Osteoblast (primary cell): Measurements from ENCODE around the gene MGAT4D. TPM values are rescaled to one million over a fixed set of nuclear protein-coding genes. Genes with fewer than 3 reads are reported as not detected.
"Not testable (repeated sequence)": the region's sequence is repeated elsewhere in the genome, so short reads cannot be mapped to it uniquely, and the experiment has no call there.

Experiments used
- DNase-seq: peaks from one replicate; pipeline ENCODE4 v3.0.0; 2011; ENCODE audit warnings: low spot score, mixed read lengths; ENCODE audit not compliant: insufficient read length; ENCODE audit errors: missing footprints
- H2AFZ ChIP-seq: 2 replicates; pipeline ENCODE4 v1.6.0; 2011; ENCODE audit warnings: mild to moderate bottlenecking, low read length
- H3K27ac ChIP-seq: 2 replicates; pipeline ENCODE4 v1.5.1; 2011; ENCODE audit warnings: mild to moderate bottlenecking, low read depth, low read length, moderate library complexity
- H3K27me3 ChIP-seq: 2 replicates; pipeline ENCODE4 v1.6.0; 2012; ENCODE audit warnings: mild to moderate bottlenecking, control low read depth, inconsistent platforms, low read length, moderate library complexity; ENCODE audit not compliant: insufficient read depth
- H3K36me3 ChIP-seq: 2 replicates; pipeline ENCODE4 v1.5.1; 2011; ENCODE audit warnings: mild to moderate bottlenecking, low read length, control low read depth, moderate library complexity; ENCODE audit not compliant: insufficient read depth
- H3K4me1 ChIP-seq: 2 replicates; pipeline ENCODE4 v1.5.1; 2011; ENCODE audit warnings: mild to moderate bottlenecking, low read length, control low read depth, moderate library complexity; ENCODE audit not compliant: insufficient read depth
- H3K4me2 ChIP-seq: 2 replicates; pipeline ENCODE4 v1.6.0; 2011; ENCODE audit warnings: mild to moderate bottlenecking, low read length; ENCODE audit not compliant: insufficient read depth
- H3K4me3 ChIP-seq: fragments of 200-600 bp; sonication (generic); 3 replicates; pipeline ENCODE4 v1.5.1; 2012; ENCODE audit warnings: mild to moderate bottlenecking, low read length, inconsistent platforms; ENCODE audit not compliant: insufficient read depth
- H3K79me2 ChIP-seq: 2 replicates; pipeline ENCODE4 v1.6.0; 2012; ENCODE audit warnings: mild to moderate bottlenecking, low read length, control low read depth, inconsistent platforms; ENCODE audit not compliant: insufficient read depth
- H3K9me3 ChIP-seq: 2 replicates; pipeline ENCODE4 v1.5.1; 2011; ENCODE audit warnings: low read depth, low read length, control low read depth
- H4K20me1 ChIP-seq: 2 replicates; pipeline ENCODE4 v1.6.0; 2012; ENCODE audit warnings: mild to moderate bottlenecking, low read length, control low read depth; ENCODE audit not compliant: insufficient read depth
- total RNA-seq: library from RNA; depleted of rRNA; stranded (reverse); fragments of >200 nt; gene quantifications from 2 replicates; pipeline ENCODE4 v1.2.3, GENCODE V29; 2012
- TF ChIP-seq, protein P1 (sequence below): IDR thresholded peaks from 2 replicates; pipeline ENCODE4 v1.5.1; 2011; ENCODE audit warnings: mild to moderate bottlenecking, low read depth, low read length, moderate library complexity; ENCODE audit errors: extremely low read depth

MGAT4D gene
- total RNA-seq, 1 donor: not detected

DNA sequence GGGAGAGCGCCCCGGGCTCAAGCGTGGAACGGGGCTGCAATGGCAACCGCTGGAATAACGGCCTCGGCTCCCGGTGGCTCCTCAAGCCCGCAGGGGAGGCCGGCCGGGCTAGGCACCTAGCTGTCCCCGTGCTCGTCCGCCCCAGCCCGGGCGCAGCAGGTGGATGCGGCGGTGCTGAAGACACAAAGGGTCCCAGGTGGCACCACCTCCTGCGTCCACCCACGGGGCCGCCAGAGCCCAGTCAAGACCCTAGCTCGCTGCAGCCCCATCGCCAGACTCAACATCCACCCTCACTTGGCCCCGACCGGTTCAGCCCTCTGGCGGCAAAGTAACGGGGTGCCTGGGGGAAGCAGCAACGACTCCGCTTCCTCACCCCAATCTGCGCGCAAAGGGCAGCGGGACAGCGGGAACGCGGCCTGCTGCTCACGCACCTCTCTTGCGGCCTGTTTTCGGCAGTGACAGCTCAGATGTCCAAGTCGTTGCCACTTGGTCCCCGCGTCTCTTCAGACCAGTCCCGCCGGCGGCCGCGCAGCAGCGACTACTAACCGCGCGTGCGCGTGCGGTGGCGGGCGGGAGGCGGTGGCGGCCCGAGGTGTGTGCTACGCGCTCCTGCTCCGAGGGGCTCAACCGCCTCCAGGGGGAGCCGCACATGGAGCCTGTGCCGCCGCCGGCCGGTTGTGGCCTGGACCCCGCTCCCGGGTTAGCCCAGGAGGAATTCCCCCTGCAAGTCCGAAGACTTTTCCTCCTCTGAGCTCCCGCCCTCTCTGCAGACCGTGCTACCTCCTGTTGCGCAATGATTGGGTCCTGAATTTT lies 70.8 kb downstream of the MGAT4D start, which contains the start of gene CLGN:
Gene CLGN, minus strand, starts transcription at position 543 of the 813 bp plus-strand sequence. CDS start 14,570 bp downstream, outside the sequence.
- peak within 1 kb of the TSS; percentile 77 for H3K4me3 ChIP-seq
- no peaks in the 10 kb centered on the region for H3K79me2 ChIP-seq
- TF ChIP-seq, protein P1, sequence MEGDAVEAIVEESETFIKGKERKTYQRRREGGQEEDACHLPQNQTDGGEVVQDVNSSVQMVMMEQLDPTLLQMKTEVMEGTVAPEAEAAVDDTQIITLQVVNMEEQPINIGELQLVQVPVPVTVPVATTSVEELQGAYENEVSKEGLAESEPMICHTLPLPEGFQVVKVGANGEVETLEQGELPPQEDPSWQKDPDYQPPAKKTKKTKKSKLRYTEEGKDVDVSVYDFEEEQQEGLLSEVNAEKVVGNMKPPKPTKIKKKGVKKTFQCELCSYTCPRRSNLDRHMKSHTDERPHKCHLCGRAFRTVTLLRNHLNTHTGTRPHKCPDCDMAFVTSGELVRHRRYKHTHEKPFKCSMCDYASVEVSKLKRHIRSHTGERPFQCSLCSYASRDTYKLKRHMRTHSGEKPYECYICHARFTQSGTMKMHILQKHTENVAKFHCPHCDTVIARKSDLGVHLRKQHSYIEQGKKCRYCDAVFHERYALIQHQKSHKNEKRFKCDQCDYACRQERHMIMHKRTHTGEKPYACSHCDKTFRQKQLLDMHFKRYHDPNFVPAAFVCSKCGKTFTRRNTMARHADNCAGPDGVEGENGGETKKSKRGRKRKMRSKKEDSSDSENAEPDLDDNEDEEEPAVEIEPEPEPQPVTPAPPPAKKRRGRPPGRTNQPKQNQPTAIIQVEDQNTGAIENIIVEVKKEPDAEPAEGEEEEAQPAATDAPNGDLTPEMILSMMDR: peak; percentile 5
- no peak within 1 kb of the TSS for H3K27ac ChIP-seq
- H4K20me1 ChIP-seq: no peaks in the 10 kb centered on the region
- H3K9me3 ChIP-seq: no peaks in the 10 kb centered on the region
- peak within 1 kb of the TSS; percentile 93 for H2AFZ ChIP-seq
- H3K4me1 ChIP-seq: peaks cover 3% of the 10 kb centered on the region
- H3K36me3 ChIP-seq: no peaks in the 10 kb centered on the region
- H3K27me3 ChIP-seq: peaks cover 53% of the 10 kb centered on the region
- peak; percentile 88 for DNase-seq
- H3K4me2 ChIP-seq: peak within 1 kb of the TSS; percentile 93

DNA sequence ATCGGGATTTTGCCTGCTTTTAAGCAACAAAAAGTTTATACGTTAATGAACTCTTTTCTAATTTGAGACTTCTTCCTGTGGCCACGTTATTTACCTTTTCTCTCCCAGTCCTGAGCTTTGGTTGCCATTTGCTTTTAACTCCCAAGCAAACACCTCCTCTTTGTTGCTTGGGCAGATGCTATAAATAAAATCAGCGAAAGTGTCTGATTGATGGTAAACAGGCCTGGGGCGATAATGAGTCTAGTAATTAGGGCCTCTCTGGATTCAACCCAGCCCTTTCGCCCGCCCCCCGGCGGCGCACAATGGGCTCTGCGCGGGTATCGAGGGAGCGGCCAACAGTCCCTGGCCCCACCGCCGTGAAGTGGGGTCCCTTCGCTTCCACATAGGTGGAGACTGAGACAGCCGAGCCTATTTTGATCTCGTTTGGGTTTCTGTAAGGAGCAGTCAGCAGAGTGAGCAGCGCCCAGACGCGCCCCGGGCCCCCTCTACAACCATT lies 71.4 kb downstream of the MGAT4D start:
- Histone ChIP-seq H3K9me3 (no peaks in the 10 kb centered on the region), H3K27me3 (peaks cover 53% of the 10 kb centered on the region), H3K4me1 (peaks cover 3% of the 10 kb centered on the region), H3K4me3 (peak overlapping the region; percentile 77), H2AFZ (peak overlapping the region; percentile 93), H3K27ac (no peak overlapping the region), H4K20me1 (no peaks in the 10 kb centered on the region), H3K36me3 (no peaks in the 10 kb centered on the region), H3K79me2 (no peaks in the 10 kb centered on the region), H3K4me2 (peak overlapping the region; percentile 93)
- TF ChIP-seq, protein P1: no peak
- no peak for DNase-seq

DNA sequence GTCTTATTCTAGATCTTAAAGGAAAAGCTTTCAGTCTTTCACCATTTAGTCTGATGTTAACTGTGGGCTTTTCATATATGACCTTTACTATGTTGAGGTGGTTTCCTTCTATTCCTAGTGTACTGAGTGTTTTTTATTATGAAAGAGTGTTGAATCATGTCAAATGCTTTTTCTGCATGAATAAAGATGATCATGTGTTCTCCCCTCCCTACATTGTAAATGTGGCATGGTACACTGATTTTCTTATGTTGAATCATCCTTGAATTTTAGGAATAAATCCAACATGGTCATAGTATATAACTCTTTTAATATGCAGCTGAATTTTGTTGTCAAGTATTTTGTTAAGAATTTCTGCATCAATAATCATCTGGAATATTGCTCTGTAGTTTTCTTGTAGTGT lies 75.0 kb downstream of the MGAT4D start:
- no peaks in the 10 kb centered on the region for H3K36me3 ChIP-seq
- no peaks in the 10 kb centered on the region for H3K79me2 ChIP-seq
- peaks cover 33% of the 10 kb centered on the region for H3K27me3 ChIP-seq
- TF ChIP-seq, protein P1: no peak
- no peak overlapping the region for H2AFZ ChIP-seq
- peaks cover 3% of the 10 kb centered on the region for H3K4me1 ChIP-seq
- no peak overlapping the region for H3K27ac ChIP-seq
- no peak overlapping the region for H3K4me2 ChIP-seq
- DNase-seq: no peak
- no peaks in the 10 kb centered on the region for H4K20me1 ChIP-seq
- no peak overlapping the region for H3K4me3 ChIP-seq
- H3K9me3 ChIP-seq: no peaks in the 10 kb centered on the region

- not testable (repeated sequence) for H3K79me2 ChIP-seq, H3K9me3 ChIP-seq, H2AFZ ChIP-seq, DNase-seq, H3K4me2 ChIP-seq, H3K36me3 ChIP-seq, H4K20me1 ChIP-seq, H3K27ac ChIP-seq, H3K4me1 ChIP-seq, H3K4me3 ChIP-seq
- peaks cover 12% of the 10 kb centered on the region for H3K27me3 ChIP-seq
Measured at GRCh38 chr4:140413130-140413969, 84.7 kb downstream of the MGAT4D start.
